H9 (cell line): ENCODE results near the gene PRICKLE1. TPM values are rescaled to one million over a fixed set of nuclear protein-coding genes. Genes with fewer than 3 reads are reported as not detected.
A peak's percentile ranks its signal among the peaks of the same experiment; 100 is the strongest.

Experiments
- DNase-seq: peaks from one replicate; pipeline ENCODE4 v3.0.0-alpha.2; 2017
- H2AFZ ChIP-seq: one replicate; pipeline ENCODE4 v1.6.1; 2013; ENCODE audit warnings: mild to moderate bottlenecking, low read length, control low read depth, moderate library complexity
- H2AK5ac ChIP-seq: 2 replicates; pipeline ENCODE4 v1.6.1; 2013; ENCODE audit warnings: low read length, control low read depth, mixed read lengths; ENCODE audit not compliant: insufficient read length
- H2BK120ac ChIP-seq: one replicate; pipeline ENCODE4 v1.6.1; 2013; ENCODE audit warnings: low read depth, mild to moderate bottlenecking, low read length, control low read depth, inconsistent platforms; ENCODE audit not compliant: poor library complexity, severe bottlenecking
- H2BK12ac ChIP-seq: 2 replicates; pipeline ENCODE4 v1.6.1; 2013; ENCODE audit warnings: low read length, control low read depth, mixed read lengths, low read depth; ENCODE audit not compliant: insufficient read length
- H2BK15ac ChIP-seq: 2 replicates; pipeline ENCODE4 v1.6.1; 2013; ENCODE audit warnings: low read depth, low read length, control low read depth
- H2BK20ac ChIP-seq: one replicate; pipeline ENCODE4 v1.6.1; 2013; ENCODE audit warnings: low read depth, mild to moderate bottlenecking, low read length, control low read depth, inconsistent platforms; ENCODE audit not compliant: poor library complexity, severe bottlenecking
- H2BK5ac ChIP-seq: 2 replicates; pipeline ENCODE4 v1.6.1; 2013; ENCODE audit warnings: low read length, control low read depth, mixed read lengths; ENCODE audit not compliant: insufficient read length
- H3K14ac ChIP-seq: 2 replicates; pipeline ENCODE4 v1.6.1; 2013; ENCODE audit warnings: low read length, control low read depth; ENCODE audit not compliant: insufficient read depth
- H3K18ac ChIP-seq: 2 replicates; pipeline ENCODE4 v1.6.1; 2013; ENCODE audit warnings: low read depth, mild to moderate bottlenecking, mixed read lengths, low read length, control low read depth; ENCODE audit not compliant: insufficient read length
- H3K23ac ChIP-seq: 2 replicates; pipeline ENCODE4 v1.6.1; 2013; ENCODE audit warnings: low read length, control low read depth, mixed read lengths, low read depth; ENCODE audit not compliant: insufficient read length
- H3K23me2 ChIP-seq: 2 replicates; pipeline ENCODE4 v1.6.1; 2013; ENCODE audit warnings: low read depth, mild to moderate bottlenecking, mixed read lengths, low read length, control low read depth; ENCODE audit not compliant: insufficient read length, poor library complexity, severe bottlenecking
- H3K27ac ChIP-seq: 2 replicates; pipeline ENCODE4 v1.5.1; 2013; ENCODE audit warnings: low read length, control low read depth, mixed read lengths, low read depth; ENCODE audit not compliant: insufficient read length
- H3K27me3 ChIP-seq: 2 replicates; pipeline ENCODE4 v1.6.1; 2013; ENCODE audit warnings: low read length, control low read depth, inconsistent platforms; ENCODE audit not compliant: insufficient read depth
- H3K4ac ChIP-seq: 2 replicates; pipeline ENCODE4 v1.6.1; 2013; ENCODE audit warnings: low read depth, mild to moderate bottlenecking, control low read depth, inconsistent platforms, low read length, moderate library complexity
- H3K4me1 ChIP-seq: 2 replicates; pipeline ENCODE4 v1.6.1; 2013; ENCODE audit warnings: low read length, control low read depth, inconsistent platforms; ENCODE audit not compliant: insufficient read depth
- H3K4me2 ChIP-seq: 2 replicates; pipeline ENCODE4 v1.6.1; 2013; ENCODE audit warnings: low read length, control low read depth, mixed read lengths; ENCODE audit not compliant: insufficient read length, insufficient read depth
- H3K56ac ChIP-seq: 2 replicates; pipeline ENCODE4 v1.6.1; 2013; ENCODE audit warnings: low read depth, mild to moderate bottlenecking, mixed read lengths, low read length, control low read depth; ENCODE audit not compliant: insufficient read length
- H3K79me1 ChIP-seq: 2 replicates; pipeline ENCODE4 v1.6.1; 2013; ENCODE audit warnings: low read depth, mild to moderate bottlenecking, moderate library complexity, low read length, control low read depth, inconsistent platforms; ENCODE audit not compliant: insufficient read depth, poor library complexity, severe bottlenecking
- H3K79me2 ChIP-seq: 2 replicates; pipeline ENCODE4 v1.6.1; 2013; ENCODE audit warnings: low read length, control low read depth, inconsistent platforms; ENCODE audit not compliant: insufficient read depth
- H3K9ac ChIP-seq: 2 replicates; pipeline ENCODE4 v1.6.1; 2013; ENCODE audit warnings: low read length, control low read depth, mixed read lengths; ENCODE audit not compliant: insufficient read length; ENCODE audit errors: extremely low read depth
- H3K9me3 ChIP-seq: one replicate; pipeline ENCODE4 v1.6.1; 2013; ENCODE audit warnings: low read depth, low read length, inconsistent platforms; ENCODE audit not compliant: control insufficient read depth
- H3T11ph ChIP-seq: one replicate; pipeline ENCODE4 v1.6.1; 2013; ENCODE audit warnings: mild to moderate bottlenecking, low read length, control low read depth, inconsistent platforms
- H4K20me1 ChIP-seq: one replicate; pipeline ENCODE4 v1.6.1; 2013; ENCODE audit not compliant: control insufficient read depth, insufficient read length, insufficient read depth
- H4K5ac ChIP-seq: 2 replicates; pipeline ENCODE4 v1.6.1; 2013; ENCODE audit warnings: low read depth, mild to moderate bottlenecking, mixed read lengths, low read length, control low read depth; ENCODE audit not compliant: insufficient read length
- H4K8ac ChIP-seq: replicated peaks from 2 replicates; pipeline ENCODE4 v1.6.1; 2013; ENCODE audit warnings: low read length, control low read depth, mixed read lengths, low read depth; ENCODE audit not compliant: insufficient read length
- H4K91ac ChIP-seq: 2 replicates; pipeline ENCODE4 v1.6.1; 2013; ENCODE audit warnings: low read depth, mild to moderate bottlenecking, moderate library complexity, mixed read lengths, low read length, control low read depth; ENCODE audit not compliant: insufficient read length
- H3K27ac Mint-ChIP-seq, 3 experiments: 2 replicates in 2 of 3; 3 replicates in 1 of 3; pipeline ENCODE4 v1.8.0; 2020 to 2021; ENCODE audit warnings: mixed read lengths in 3 of 3, mild to moderate bottlenecking in 1 of 3, moderate library complexity in 1 of 3
- H3K27me3 Mint-ChIP-seq: 2 replicates; pipeline ENCODE4 v1.8.0; 2021; ENCODE audit warnings: low read depth, mild to moderate bottlenecking, moderate library complexity, mixed read lengths
- H3K36me3 Mint-ChIP-seq, 3 experiments: 2 replicates in 2 of 3; 3 replicates in 1 of 3; pipeline ENCODE4 v1.8.0; 2020 to 2021; ENCODE audit warnings: low read depth in 3 of 3, mixed read lengths in 3 of 3; ENCODE audit not compliant: insufficient read depth in 1 of 3
- H3K4me1 Mint-ChIP-seq, 2 experiments: 2 replicates each; pipeline ENCODE4 v1.8.0; 2020; ENCODE audit warnings: mixed read lengths in 2 of 2
- H3K4me3 Mint-ChIP-seq, 2 experiments: 2 replicates in 1 of 2; 3 replicates in 1 of 2; pipeline ENCODE4 v1.8.0; 2020 to 2021; ENCODE audit warnings: mild to moderate bottlenecking in 2 of 2, mixed read lengths in 2 of 2, moderate library complexity in 1 of 2
- H3K9me3 Mint-ChIP-seq, 2 experiments: 2 replicates in 1 of 2; 3 replicates in 1 of 2; pipeline ENCODE4 v1.8.0; 2020; ENCODE audit warnings: mild to moderate bottlenecking in 2 of 2, mixed read lengths in 2 of 2, moderate library complexity in 1 of 2
- CTCF ChIP-seq: fragments of 200-600 bp; sonication (generic); conservative IDR thresholded peaks from 3 replicates; pipeline ENCODE4 v1.8.0; 2021; ENCODE audit warnings: antibody characterized with exemption, mild to moderate bottlenecking
- WGBS: extraction: QIAGEN DNeasy Blood & Tissue Kit; methylation state at CpG from one replicate; pipeline ENCODE4 v1.1.7; 2013; ENCODE audit warnings: missing lambda C conversion rate, low lambda C conversion rate, mixed read lengths; ENCODE audit not compliant: insufficient read length; ENCODE audit errors: extremely low coverage; 5-methylcytosine and 5-hydroxymethylcytosine counted together
- total RNA-seq: library from RNA; stranded (reverse); gene quantifications from 2 replicates; pipeline ENCODE4 v1.2.1, GENCODE V29; 2021

Gene PRICKLE1
- total RNA-seq, 1 experiment from 2014 or later = 20.5 TPM

GRCh38 chr12:42473561-42473960 is 116.0 kb downstream of the PRICKLE1 start:
- Histone ChIP-seq H2BK15ac (no peak overlapping the region), H3K14ac (no peak overlapping the region), H3K4me2 (no peak overlapping the region), H3K79me2 (peaks cover 18% of the 10 kb centered on the region; the same call in 1 of the 2 replicates), H3K79me1 (no peaks in the 10 kb centered on the region), H2AK5ac (no peak overlapping the region), H2BK12ac (no peak overlapping the region), H2BK120ac (no peak overlapping the region), H3K9ac (no peak overlapping the region), H3K27me3 (no peaks in the 10 kb centered on the region), H3K18ac (no peak overlapping the region), H2BK20ac (no peak overlapping the region), H4K8ac (no peak overlapping the region), H3K23me2 (no peaks in the 10 kb centered on the region), H4K20me1 (no peaks in the 10 kb centered on the region), H3K23ac (no peak overlapping the region), H3K56ac (no peak overlapping the region), H3K4me1 (peaks cover 10% of the 10 kb centered on the region), H3K27ac (no peak overlapping the region), H2AFZ (no peak overlapping the region), H3T11ph (no peak overlapping the region), H3K4ac (no peak overlapping the region), H4K5ac (no peak overlapping the region), H3K9me3 (no peaks in the 10 kb centered on the region), H2BK5ac (no peak overlapping the region), H4K91ac (no peak overlapping the region)
- H3K27me3 Mint-ChIP-seq = no peaks in the 10 kb centered on the region; the same call in 1 of the 2 replicates
- H3K36me3 Mint-ChIP-seq = peaks cover 27 to 51% (median 39%) of the 10 kb centered on the region in 3 experiments; a peak in 6 of 7 replicates
- no CpG with 5 or more reads among the region's 1 CpG for WGBS
- H3K27ac Mint-ChIP-seq = peak overlapping the region in 1 of 3 experiments; percentile 79; a peak in 2 of 7 replicates
- H3K4me3 Mint-ChIP-seq = no peak overlapping the region
- no peaks in the 10 kb centered on the region for H3K9me3 Mint-ChIP-seq
- DNase-seq = no peak
- TF ChIP-seq CTCF = no peak
- peaks cover 45 to 54% of the 10 kb centered on the region in 2 experiments for H3K4me1 Mint-ChIP-seq
